H9 (cell line): ENCODE results near the gene GJB2. TPM values are rescaled to one million over a fixed set of nuclear protein-coding genes. Genes with fewer than 3 reads are reported as not detected.

ENCODE experiments used
- DNase-seq: peaks from one replicate; pipeline ENCODE4 v3.0.0-alpha.2; 2017
- H2AFZ ChIP-seq: one replicate; pipeline ENCODE4 v1.6.1; 2013; ENCODE audit warnings: mild to moderate bottlenecking, low read length, control low read depth, moderate library complexity
- H2AK5ac ChIP-seq: 2 replicates; pipeline ENCODE4 v1.6.1; 2013; ENCODE audit warnings: low read length, control low read depth, mixed read lengths; ENCODE audit not compliant: insufficient read length
- H2BK120ac ChIP-seq: one replicate; pipeline ENCODE4 v1.6.1; 2013; ENCODE audit warnings: low read depth, mild to moderate bottlenecking, low read length, control low read depth, inconsistent platforms; ENCODE audit not compliant: poor library complexity, severe bottlenecking
- H2BK12ac ChIP-seq: 2 replicates; pipeline ENCODE4 v1.6.1; 2013; ENCODE audit warnings: low read length, control low read depth, mixed read lengths, low read depth; ENCODE audit not compliant: insufficient read length
- H2BK15ac ChIP-seq: 2 replicates; pipeline ENCODE4 v1.6.1; 2013; ENCODE audit warnings: low read depth, low read length, control low read depth
- H2BK20ac ChIP-seq: one replicate; pipeline ENCODE4 v1.6.1; 2013; ENCODE audit warnings: low read depth, mild to moderate bottlenecking, low read length, control low read depth, inconsistent platforms; ENCODE audit not compliant: poor library complexity, severe bottlenecking
- H2BK5ac ChIP-seq: 2 replicates; pipeline ENCODE4 v1.6.1; 2013; ENCODE audit warnings: low read length, control low read depth, mixed read lengths; ENCODE audit not compliant: insufficient read length
- H3K14ac ChIP-seq: 2 replicates; pipeline ENCODE4 v1.6.1; 2013; ENCODE audit warnings: low read length, control low read depth; ENCODE audit not compliant: insufficient read depth
- H3K18ac ChIP-seq: 2 replicates; pipeline ENCODE4 v1.6.1; 2013; ENCODE audit warnings: low read depth, mild to moderate bottlenecking, mixed read lengths, low read length, control low read depth; ENCODE audit not compliant: insufficient read length
- H3K23ac ChIP-seq: 2 replicates; pipeline ENCODE4 v1.6.1; 2013; ENCODE audit warnings: low read length, control low read depth, mixed read lengths, low read depth; ENCODE audit not compliant: insufficient read length
- H3K23me2 ChIP-seq: 2 replicates; pipeline ENCODE4 v1.6.1; 2013; ENCODE audit warnings: low read depth, mild to moderate bottlenecking, mixed read lengths, low read length, control low read depth; ENCODE audit not compliant: insufficient read length, poor library complexity, severe bottlenecking
- H3K27ac ChIP-seq: 2 replicates; pipeline ENCODE4 v1.5.1; 2013; ENCODE audit warnings: low read length, control low read depth, mixed read lengths, low read depth; ENCODE audit not compliant: insufficient read length
- H3K27me3 ChIP-seq: 2 replicates; pipeline ENCODE4 v1.6.1; 2013; ENCODE audit warnings: low read length, control low read depth, inconsistent platforms; ENCODE audit not compliant: insufficient read depth
- H3K4ac ChIP-seq: 2 replicates; pipeline ENCODE4 v1.6.1; 2013; ENCODE audit warnings: low read depth, mild to moderate bottlenecking, control low read depth, inconsistent platforms, low read length, moderate library complexity
- H3K4me1 ChIP-seq: 2 replicates; pipeline ENCODE4 v1.6.1; 2013; ENCODE audit warnings: low read length, control low read depth, inconsistent platforms; ENCODE audit not compliant: insufficient read depth
- H3K4me2 ChIP-seq: 2 replicates; pipeline ENCODE4 v1.6.1; 2013; ENCODE audit warnings: low read length, control low read depth, mixed read lengths; ENCODE audit not compliant: insufficient read length, insufficient read depth
- H3K56ac ChIP-seq: 2 replicates; pipeline ENCODE4 v1.6.1; 2013; ENCODE audit warnings: low read depth, mild to moderate bottlenecking, mixed read lengths, low read length, control low read depth; ENCODE audit not compliant: insufficient read length
- H3K79me1 ChIP-seq: 2 replicates; pipeline ENCODE4 v1.6.1; 2013; ENCODE audit warnings: low read depth, mild to moderate bottlenecking, moderate library complexity, low read length, control low read depth, inconsistent platforms; ENCODE audit not compliant: insufficient read depth, poor library complexity, severe bottlenecking
- H3K79me2 ChIP-seq: 2 replicates; pipeline ENCODE4 v1.6.1; 2013; ENCODE audit warnings: low read length, control low read depth, inconsistent platforms; ENCODE audit not compliant: insufficient read depth
- H3K9ac ChIP-seq: 2 replicates; pipeline ENCODE4 v1.6.1; 2013; ENCODE audit warnings: low read length, control low read depth, mixed read lengths; ENCODE audit not compliant: insufficient read length; ENCODE audit errors: extremely low read depth
- H3K9me3 ChIP-seq: one replicate; pipeline ENCODE4 v1.6.1; 2013; ENCODE audit warnings: low read depth, low read length, inconsistent platforms; ENCODE audit not compliant: control insufficient read depth
- H3T11ph ChIP-seq: one replicate; pipeline ENCODE4 v1.6.1; 2013; ENCODE audit warnings: mild to moderate bottlenecking, low read length, control low read depth, inconsistent platforms
- H4K20me1 ChIP-seq: one replicate; pipeline ENCODE4 v1.6.1; 2013; ENCODE audit not compliant: control insufficient read depth, insufficient read length, insufficient read depth
- H4K5ac ChIP-seq: 2 replicates; pipeline ENCODE4 v1.6.1; 2013; ENCODE audit warnings: low read depth, mild to moderate bottlenecking, mixed read lengths, low read length, control low read depth; ENCODE audit not compliant: insufficient read length
- H4K8ac ChIP-seq: replicated peaks from 2 replicates; pipeline ENCODE4 v1.6.1; 2013; ENCODE audit warnings: low read length, control low read depth, mixed read lengths, low read depth; ENCODE audit not compliant: insufficient read length
- H4K91ac ChIP-seq: 2 replicates; pipeline ENCODE4 v1.6.1; 2013; ENCODE audit warnings: low read depth, mild to moderate bottlenecking, moderate library complexity, mixed read lengths, low read length, control low read depth; ENCODE audit not compliant: insufficient read length
- H3K27ac Mint-ChIP-seq, 3 experiments: 2 replicates in 2 of 3; 3 replicates in 1 of 3; pipeline ENCODE4 v1.8.0; 2020 to 2021; ENCODE audit warnings: mixed read lengths in 3 of 3, mild to moderate bottlenecking in 1 of 3, moderate library complexity in 1 of 3
- H3K27me3 Mint-ChIP-seq: 2 replicates; pipeline ENCODE4 v1.8.0; 2021; ENCODE audit warnings: low read depth, mild to moderate bottlenecking, moderate library complexity, mixed read lengths
- H3K36me3 Mint-ChIP-seq, 3 experiments: 2 replicates in 2 of 3; 3 replicates in 1 of 3; pipeline ENCODE4 v1.8.0; 2020 to 2021; ENCODE audit warnings: low read depth in 3 of 3, mixed read lengths in 3 of 3; ENCODE audit not compliant: insufficient read depth in 1 of 3
- H3K4me1 Mint-ChIP-seq, 2 experiments: 2 replicates each; pipeline ENCODE4 v1.8.0; 2020; ENCODE audit warnings: mixed read lengths in 2 of 2
- H3K4me3 Mint-ChIP-seq, 2 experiments: 2 replicates in 1 of 2; 3 replicates in 1 of 2; pipeline ENCODE4 v1.8.0; 2020 to 2021; ENCODE audit warnings: mild to moderate bottlenecking in 2 of 2, mixed read lengths in 2 of 2, moderate library complexity in 1 of 2
- H3K9me3 Mint-ChIP-seq, 2 experiments: 2 replicates in 1 of 2; 3 replicates in 1 of 2; pipeline ENCODE4 v1.8.0; 2020; ENCODE audit warnings: mild to moderate bottlenecking in 2 of 2, mixed read lengths in 2 of 2, moderate library complexity in 1 of 2
- CTCF ChIP-seq: fragments of 200-600 bp; sonication (generic); conservative IDR thresholded peaks from 3 replicates; pipeline ENCODE4 v1.8.0; 2021; ENCODE audit warnings: antibody characterized with exemption, mild to moderate bottlenecking
- WGBS: extraction: QIAGEN DNeasy Blood & Tissue Kit; methylation state at CpG from one replicate; pipeline ENCODE4 v1.1.7; 2013; ENCODE audit warnings: missing lambda C conversion rate, low lambda C conversion rate, mixed read lengths; ENCODE audit not compliant: insufficient read length; ENCODE audit errors: extremely low coverage; 5-methylcytosine and 5-hydroxymethylcytosine counted together
- total RNA-seq: library from RNA; stranded (reverse); gene quantifications from 2 replicates; pipeline ENCODE4 v1.2.1, GENCODE V29; 2021

GJB2 gene
- total RNA-seq, 1 experiment from 2014 or later: 0.28 TPM

- Histone ChIP-seq H2AK5ac (no peak within 1 kb of the TSS), H3K79me2 (no peaks in the 10 kb centered on the region), H3K27me3 (peaks cover 24% of the 10 kb centered on the region; the same call in 1 of the 2 replicates), H3T11ph (no peak within 1 kb of the TSS), H4K91ac (no peak within 1 kb of the TSS), H2BK12ac (no peak within 1 kb of the TSS), H3K18ac (no peak within 1 kb of the TSS), H3K4me2 (peak within 1 kb of the TSS; percentile 86), H3K14ac (no peak within 1 kb of the TSS), H3K23me2 (peaks cover 9% of the 10 kb centered on the region), H3K9me3 (no peaks in the 10 kb centered on the region), H4K20me1 (no peaks in the 10 kb centered on the region), H3K9ac (no peak within 1 kb of the TSS), H3K56ac (no peak within 1 kb of the TSS), H3K27ac (no peak within 1 kb of the TSS), H2BK15ac (no peak within 1 kb of the TSS), H3K4me1 (no peaks in the 10 kb centered on the region), H4K5ac (no peak within 1 kb of the TSS), H2BK5ac (no peak within 1 kb of the TSS), H2AFZ (no peak within 1 kb of the TSS), H3K23ac (no peak within 1 kb of the TSS), H2BK120ac (no peak within 1 kb of the TSS), H3K4ac (no peak within 1 kb of the TSS), H4K8ac (no peak within 1 kb of the TSS), H2BK20ac (no peak within 1 kb of the TSS), H3K79me1 (no peaks in the 10 kb centered on the region)
- no CpG with 5 or more reads among the region's 93 CpGs for WGBS
- TF ChIP-seq CTCF: no peak; the same call in 2 of the 3 replicates
- peaks cover 8 to 9% of the 10 kb centered on the region in 2 experiments for H3K4me1 Mint-ChIP-seq
- H3K27me3 Mint-ChIP-seq: peaks cover 70% of the 10 kb centered on the region
- H3K4me3 Mint-ChIP-seq: peak within 1 kb of the TSS; percentile 71 to 82
- H3K36me3 Mint-ChIP-seq: peaks cover 0 to 2% (median 0%) of the 10 kb centered on the region in 3 experiments; a peak in 2 of 7 replicates
- peak; percentile 77 for DNase-seq
- peaks cover 0 to 3% of the 10 kb centered on the region in 2 experiments; a peak in 1 of 5 replicates for H3K9me3 Mint-ChIP-seq
- H3K27ac Mint-ChIP-seq: 0 out of 7 replicates have a peak within 1 kb of the TSS, but pooled peaks of 1 of the 3 experiments have one; percentile 61
Measured at GRCh38 chr13:20160306-20161274, 32.1 kb downstream of the GJB2 start, which contains the start of gene GJA3. TSS of gene GJA3 (minus strand) at chr13:20161052. CDS start at chr13:20143288, 17,764 bp downstream.
